GM21786 (cell line): ENCODE measurements around the gene SPATA46.

Source experiments
- ATAC-seq: cut with Tn5 transposase; IDR thresholded peaks from one replicate; pipeline ENCODE4 v1.9.1; 2021; ENCODE audit not compliant: unreplicated experiment

The SPATA46 gene

GRCh38 chr1:162391790-162392563 lies 15.3 kb upstream of the SPATA46 start:
- ATAC-seq = no peak

- ATAC-seq = no peak
These were observed 13.9 kb upstream of the SPATA46 start for GRCh38 chr1:162390396-162391185.

GRCh38 chr1:162389971-162390370 lies 13.3 kb upstream of the SPATA46 start:
- no peak for ATAC-seq

- ATAC-seq = no peak
These were observed 12.6 kb upstream of the SPATA46 start for GRCh38 chr1:162389021-162389818.

- no peak for ATAC-seq
These were observed 12.0 kb upstream of the SPATA46 start for GRCh38 chr1:162388615-162389014.

- no peak for ATAC-seq
These were observed 11.5 kb upstream of the SPATA46 start for GRCh38 chr1:162388083-162388594.

GRCh38 chr1:162387226-162388082 lies 10.8 kb upstream of the SPATA46 start:
- no peak for ATAC-seq

GRCh38 chr1:162386292-162387225 lies 9.9 kb upstream of the SPATA46 start:
- ATAC-seq = no peak

- ATAC-seq = no peak
These were observed 9.0 kb upstream of the SPATA46 start for GRCh38 chr1:162385702-162386101.

GRCh38 chr1:162385280-162385623 lies 8.6 kb upstream of the SPATA46 start:
- ATAC-seq = no peak

GRCh38 chr1:162384601-162385279 lies 8.1 kb upstream of the SPATA46 start:
- ATAC-seq = no peak

- ATAC-seq = no peak
These were observed 7.5 kb upstream of the SPATA46 start for GRCh38 chr1:162384116-162384515.

- ATAC-seq = no peak
These were observed 6.9 kb upstream of the SPATA46 start for GRCh38 chr1:162383516-162383915.

GRCh38 chr1:162383091-162383490 lies 6.4 kb upstream of the SPATA46 start:
- ATAC-seq = no peak

- no peak for ATAC-seq
These were observed 5.5 kb upstream of the SPATA46 start for GRCh38 chr1:162381941-162382750.

- no peak for ATAC-seq
These were observed 4.7 kb upstream of the SPATA46 start, which contains the start of gene C1orf226 for GRCh38 chr1:162381383-162381782. C1orf226 (plus strand) TSS chr1:162381728; CDS start chr1:162381902, 174 bp downstream.

- ATAC-seq = no peak
These were observed 3.6 kb upstream of the SPATA46 start for GRCh38 chr1:162380061-162380846.
